ENCODE results near the gene MIA3.

DNA sequence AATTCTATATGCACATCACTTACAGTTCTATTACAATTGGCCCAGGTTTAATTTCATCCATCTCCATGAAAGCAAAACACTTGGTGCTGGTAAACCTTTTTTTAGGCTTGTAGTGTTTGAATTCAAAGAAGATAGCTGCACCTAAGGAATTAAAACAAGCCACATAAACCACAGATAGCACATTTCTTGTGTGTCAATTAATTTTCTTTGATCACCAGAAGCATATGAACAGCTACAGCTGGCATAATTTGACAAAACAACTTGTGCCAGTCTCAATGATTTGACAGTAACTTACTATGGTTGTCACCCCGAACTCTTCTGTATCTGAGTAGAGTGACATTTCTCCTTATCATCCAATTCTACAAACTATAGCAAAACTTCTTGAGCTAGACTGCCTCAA is 52.2 kb downstream of the MIA3 start:
- TF ChIP-seq, protein P1, sequence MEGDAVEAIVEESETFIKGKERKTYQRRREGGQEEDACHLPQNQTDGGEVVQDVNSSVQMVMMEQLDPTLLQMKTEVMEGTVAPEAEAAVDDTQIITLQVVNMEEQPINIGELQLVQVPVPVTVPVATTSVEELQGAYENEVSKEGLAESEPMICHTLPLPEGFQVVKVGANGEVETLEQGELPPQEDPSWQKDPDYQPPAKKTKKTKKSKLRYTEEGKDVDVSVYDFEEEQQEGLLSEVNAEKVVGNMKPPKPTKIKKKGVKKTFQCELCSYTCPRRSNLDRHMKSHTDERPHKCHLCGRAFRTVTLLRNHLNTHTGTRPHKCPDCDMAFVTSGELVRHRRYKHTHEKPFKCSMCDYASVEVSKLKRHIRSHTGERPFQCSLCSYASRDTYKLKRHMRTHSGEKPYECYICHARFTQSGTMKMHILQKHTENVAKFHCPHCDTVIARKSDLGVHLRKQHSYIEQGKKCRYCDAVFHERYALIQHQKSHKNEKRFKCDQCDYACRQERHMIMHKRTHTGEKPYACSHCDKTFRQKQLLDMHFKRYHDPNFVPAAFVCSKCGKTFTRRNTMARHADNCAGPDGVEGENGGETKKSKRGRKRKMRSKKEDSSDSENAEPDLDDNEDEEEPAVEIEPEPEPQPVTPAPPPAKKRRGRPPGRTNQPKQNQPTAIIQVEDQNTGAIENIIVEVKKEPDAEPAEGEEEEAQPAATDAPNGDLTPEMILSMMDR (IDR thresholded peaks at IDR 0.05; ENCODE audit: poor library complexity) = no peak
- TF ChIP-seq EZH2 (IDR thresholded peaks at IDR 0.05; ENCODE audit: borderline replicate concordance) = no peak
